H1 (cell line): ENCODE measurements around the gene HHIP. TPM values are rescaled to one million over a fixed set of nuclear protein-coding genes. Genes with fewer than 3 reads are reported as not detected.

Experiments used
- CTCF ChIA-PET: fragments of 300-600 bp; sonication (Branson Sonifier 250); formaldehyde crosslinking; loops from one replicate; lab custom pipeline; 2021; ENCODE audit not compliant: partially characterized antibody; lab: Charles Lee
- POLR2A ChIA-PET: fragments of 300-600 bp; sonication (Branson Sonifier 250); formaldehyde crosslinking; loops from one replicate; lab custom pipeline; 2021; ENCODE audit warnings: inconsistent platforms; ENCODE audit not compliant: partially characterized antibody; lab: Charles Lee
- DNase-seq, 2 experiments: peaks; one replicate each; pipeline versions ENCODE4 v3.0.0 to v3.0.0-alpha.2; 2010 to 2022; ENCODE audit warnings: low spot score in 2 of 2, low read depth in 1 of 2, mixed read lengths in 1 of 2
- FAIRE-seq: peaks from 2 replicates; lab custom pipeline; 2011; peaks lifted over from hg19 to GRCh38; lab: Jason Lieb, UNC
- H2AFZ ChIP-seq: 2 replicates; pipeline ENCODE4 v1.8.1; 2012; ENCODE audit warnings: low read length, inconsistent platforms
- H2AK5ac ChIP-seq: 2 replicates; pipeline ENCODE4 v1.6.1; 2013; ENCODE audit warnings: low read depth, low read length
- H2BK120ac ChIP-seq: replicated peaks from 2 replicates; pipeline ENCODE3; 2013; ENCODE audit warnings: low read depth, low read length, inconsistent platforms
- H2BK12ac ChIP-seq: 2 replicates; pipeline ENCODE4 v1.6.1; 2013; ENCODE audit warnings: low read depth, low read length
- H2BK15ac ChIP-seq: 2 replicates; pipeline ENCODE4 v1.6.1; 2013; ENCODE audit warnings: low read length
- H2BK20ac ChIP-seq: 2 replicates; pipeline ENCODE4 v1.6.1; 2013; ENCODE audit warnings: low read length
- H2BK5ac ChIP-seq: 2 replicates; pipeline ENCODE4 v1.6.1; 2013; ENCODE audit warnings: low read depth, low read length
- H3K14ac ChIP-seq: 2 replicates; pipeline ENCODE4 v1.6.1; 2013; ENCODE audit warnings: inconsistent platforms; ENCODE audit not compliant: insufficient read length
- H3K18ac ChIP-seq: 2 replicates; pipeline ENCODE4 v1.6.1; 2013; ENCODE audit warnings: low read length; ENCODE audit errors: extremely low read depth
- H3K23ac ChIP-seq: 2 replicates; pipeline ENCODE4 v1.6.1; 2013; ENCODE audit warnings: inconsistent platforms; ENCODE audit not compliant: insufficient read length
- H3K23me2 ChIP-seq: 2 replicates; pipeline ENCODE4 v1.6.1; 2013; ENCODE audit warnings: low read depth, low read length
- H3K27ac ChIP-seq: 2 replicates; pipeline ENCODE4 v1.6.1; 2011; ENCODE audit warnings: low read depth, low read length, inconsistent platforms
- H3K27me3 ChIP-seq, 4 experiments: replicated peaks in 1 of 4; 1 replicate in 1 of 4; 2 replicates in 3 of 4; pipeline versions ENCODE4 v1.6.1 to v1.8.1; 2011 to 2013; ENCODE audit warnings: low read length in 3 of 4, mild to moderate bottlenecking in 3 of 4, inconsistent platforms in 2 of 4, mixed read lengths in 2 of 4, moderate library complexity in 1 of 4; ENCODE audit not compliant: control insufficient read depth in 3 of 4, insufficient read depth in 3 of 4; ENCODE audit errors: extremely low read depth in 1 of 4
- H3K36me3 ChIP-seq, 4 experiments: 2 replicates each; pipeline versions ENCODE4 v1.6.1 to v1.8.1; 2011 to 2013; ENCODE audit warnings: mild to moderate bottlenecking in 4 of 4, low read length in 3 of 4, moderate library complexity in 2 of 4, control low read depth in 1 of 4, inconsistent platforms in 1 of 4; ENCODE audit not compliant: insufficient read depth in 4 of 4, control insufficient read depth in 2 of 4
- H3K4ac ChIP-seq: replicated peaks from 2 replicates; pipeline ENCODE3; 2013; ENCODE audit warnings: low read length, low read depth, mixed read lengths, inconsistent platforms; ENCODE audit not compliant: insufficient read length
- H3K4me1 ChIP-seq, 4 experiments: replicated peaks in 1 of 4; 1 replicate in 1 of 4; 2 replicates in 3 of 4; pipeline versions ENCODE4 v1.6.1 to v1.8.1; 2011 to 2013; ENCODE audit warnings: low read length in 3 of 4, inconsistent platforms in 2 of 4, mixed read lengths in 1 of 4; ENCODE audit not compliant: insufficient read depth in 4 of 4, control insufficient read depth in 3 of 4
- H3K4me2 ChIP-seq, 2 experiments: 2 replicates each; pipeline versions ENCODE4 v1.6.1 to v1.8.1; 2011 to 2013; ENCODE audit warnings: low read depth in 2 of 2, low read length in 2 of 2, control low read depth in 1 of 2, inconsistent platforms in 1 of 2, mild to moderate bottlenecking in 1 of 2; ENCODE audit not compliant: insufficient read depth in 1 of 2
- H3K4me3 ChIP-seq, 4 experiments: fragments of 200-600, 300-600 bp in 1 of 4; sonication (generic), shearing (Covaris generic), sonication (Bioruptor Twin) in 1 of 4; 2 replicates each; pipeline versions ENCODE4 v1.5.1 to v1.8.1; 2011 to 2016; ENCODE audit warnings: low read length in 4 of 4, low read depth in 3 of 4, control low read depth in 2 of 4, inconsistent platforms in 2 of 4, mild to moderate bottlenecking in 2 of 4, mixed read lengths in 1 of 4, moderate library complexity in 1 of 4; ENCODE audit not compliant: insufficient read depth in 2 of 4; ENCODE audit errors: extremely low read depth in 1 of 4
- H3K56ac ChIP-seq: replicated peaks from 2 replicates; pipeline ENCODE3; 2013; ENCODE audit warnings: low read depth, mild to moderate bottlenecking, mixed read lengths, low read length, inconsistent platforms; ENCODE audit not compliant: insufficient read length
- H3K79me1 ChIP-seq: 2 replicates; pipeline ENCODE4 v1.6.1; 2013; ENCODE audit warnings: low read depth, low read length, control low read depth
- H3K79me2 ChIP-seq, 2 experiments: 2 replicates each; pipeline versions ENCODE4 v1.6.1 to v1.8.1; 2012 to 2013; ENCODE audit warnings: low read length in 2 of 2, mild to moderate bottlenecking in 2 of 2, inconsistent platforms in 1 of 2; ENCODE audit not compliant: insufficient read depth in 2 of 2, control insufficient read depth in 1 of 2
- H3K9ac ChIP-seq, 4 experiments: replicated peaks in 1 of 4; 1 replicate in 1 of 4; 2 replicates in 3 of 4; pipeline versions ENCODE4 v1.6.1 to v1.8.1; 2011 to 2013; ENCODE audit warnings: low read depth in 3 of 4, low read length in 3 of 4, control low read depth in 2 of 4, mild to moderate bottlenecking in 2 of 4, moderate library complexity in 2 of 4, inconsistent platforms in 1 of 4; ENCODE audit errors: extremely low read depth in 1 of 4
- H3K9me3 ChIP-seq, 2 experiments: 2 replicates each; pipeline versions ENCODE4 v1.6.1 to v1.8.1; 2012 to 2013; ENCODE audit warnings: mild to moderate bottlenecking in 2 of 2, moderate library complexity in 2 of 2, control low read depth in 1 of 2, inconsistent platforms in 1 of 2, low read depth in 1 of 2, low read length in 1 of 2, mixed read lengths in 1 of 2; ENCODE audit not compliant: insufficient read depth in 2 of 2
- H4K20me1 ChIP-seq, 2 experiments: replicated peaks in 1 of 2; 2 replicates each; pipeline versions ENCODE3 to v1.8.1; 2011 to 2013; ENCODE audit warnings: inconsistent platforms in 2 of 2, low read length in 2 of 2, mild to moderate bottlenecking in 1 of 2; ENCODE audit not compliant: insufficient read depth in 2 of 2, control insufficient read depth in 1 of 2
- H4K5ac ChIP-seq: 2 replicates; pipeline ENCODE4 v1.6.1; 2013; ENCODE audit warnings: low read length, low read depth, mixed read lengths, inconsistent platforms; ENCODE audit not compliant: insufficient read length
- H4K8ac ChIP-seq: 2 replicates; pipeline ENCODE4 v1.8.0; 2013; ENCODE audit warnings: mild to moderate bottlenecking, moderate library complexity, low read length, inconsistent platforms; ENCODE audit not compliant: insufficient read depth; ENCODE audit errors: extremely low read depth
- H4K91ac ChIP-seq: replicated peaks from 2 replicates; pipeline ENCODE3; 2013; ENCODE audit warnings: low read length, mixed read lengths, inconsistent platforms; ENCODE audit not compliant: insufficient read length
- BCL11A ChIP-seq, 2 experiments: IDR thresholded peaks; one replicate each; pipeline ENCODE4 v1.6.1; 2011; ENCODE audit warnings: low read depth in 2 of 2, low read length in 2 of 2, mild to moderate bottlenecking in 2 of 2
- EGR1 ChIP-seq: IDR thresholded peaks from 2 replicates; pipeline ENCODE4 v1.6.1; 2011; ENCODE audit warnings: low read depth, low read length, borderline replicate concordance
- GTF2F1 ChIP-seq: IDR thresholded peaks from 2 replicates; pipeline ENCODE4 v1.6.1; 2012; ENCODE audit warnings: low read depth, low read length, improper control_type of control experiment, borderline replicate concordance
- KDM4A ChIP-seq: IDR thresholded peaks from one replicate; pipeline ENCODE4 v1.7.1; 2012; ENCODE audit warnings: low read depth, mild to moderate bottlenecking, moderate library complexity, low read length, inconsistent platforms; ENCODE audit not compliant: severe bottlenecking
- POU5F1 ChIP-seq: IDR thresholded peaks from 2 replicates; pipeline ENCODE4 v1.6.1; 2011; ENCODE audit warnings: low read depth, mild to moderate bottlenecking, low read length, moderate library complexity
- RNF2 ChIP-seq: fragments of 200-900, 300-1000 bp; sonication (generic); IDR thresholded peaks from 2 replicates; pipeline ENCODE4 v1.7.1; 2016; ENCODE audit warnings: borderline replicate concordance, low read depth, mild to moderate bottlenecking, antibody characterized with exemption, low read length; ENCODE audit not compliant: poor library complexity, severe bottlenecking; ENCODE audit errors: missing control alignments
- SIX5 ChIP-seq: IDR thresholded peaks from 2 replicates; pipeline ENCODE4 v1.6.1; 2011; ENCODE audit warnings: mild to moderate bottlenecking, low read depth, low read length
- SP2 ChIP-seq: IDR thresholded peaks from 2 replicates; pipeline ENCODE4 v1.6.1; 2012; ENCODE audit warnings: mild to moderate bottlenecking, low read length, inconsistent platforms
- WGBS, 2 experiments: shearing (Covaris generic) in 1 of 2; methylation state at CpG; one replicate each; pipeline versions ENCODE4 v1.1.6 to v1.1.7; 2013 to 2015; ENCODE audit warnings: low lambda C conversion rate in 2 of 2, mixed read lengths in 2 of 2, inconsistent platforms in 1 of 2, low coverage in 1 of 2, missing lambda C conversion rate in 1 of 2; ENCODE audit not compliant: insufficient replicate concordance in 2 of 2, insufficient coverage in 1 of 2, insufficient read length in 1 of 2; ENCODE audit errors: extremely low coverage in 1 of 2, missing lambda C conversion rate in 1 of 2; 5-methylcytosine and 5-hydroxymethylcytosine counted together
- polyA plus RNA-seq, 7 experiments: library from polyadenylated mRNA; depleted of rRNA in 3 of 7; stranded (reverse) in 5 of 7; unstranded in 2 of 7; fragments of >200 nt in 5 of 7; fragments of 200-250 nt in 2 of 7; gene quantifications; 1 replicate in 5 of 7; 2 replicates in 1 of 7; 4 replicates in 1 of 7; pipeline versions ENCODE4 v1.2.1 to v1.2.3, GENCODE V29; 2011 to 2013; ENCODE audit warnings: missing spikeins in 2 of 7, mixed read lengths in 2 of 7
- total RNA-seq: library from RNA; stranded (reverse); fragmentation: NEBNext Ultra II Directional; extraction: Animal tissue kit (Norgen Biotek cat#: 25700); gene quantifications from 2 replicates; pipeline ENCODE4 v1.2.1, GENCODE V29; 2021
- TF ChIP-seq, protein P1 (sequence below): IDR thresholded peaks from 2 replicates; pipeline ENCODE4 v1.6.1; 2012; ENCODE audit warnings: inconsistent platforms

Gene HHIP
- total and polyA plus RNA-seq, 2 of the 8 experiments (the other 6 are each of a cell fraction or from before 2014, with no cell fraction given) = 0.05 to 1.3 TPM

DNA sequence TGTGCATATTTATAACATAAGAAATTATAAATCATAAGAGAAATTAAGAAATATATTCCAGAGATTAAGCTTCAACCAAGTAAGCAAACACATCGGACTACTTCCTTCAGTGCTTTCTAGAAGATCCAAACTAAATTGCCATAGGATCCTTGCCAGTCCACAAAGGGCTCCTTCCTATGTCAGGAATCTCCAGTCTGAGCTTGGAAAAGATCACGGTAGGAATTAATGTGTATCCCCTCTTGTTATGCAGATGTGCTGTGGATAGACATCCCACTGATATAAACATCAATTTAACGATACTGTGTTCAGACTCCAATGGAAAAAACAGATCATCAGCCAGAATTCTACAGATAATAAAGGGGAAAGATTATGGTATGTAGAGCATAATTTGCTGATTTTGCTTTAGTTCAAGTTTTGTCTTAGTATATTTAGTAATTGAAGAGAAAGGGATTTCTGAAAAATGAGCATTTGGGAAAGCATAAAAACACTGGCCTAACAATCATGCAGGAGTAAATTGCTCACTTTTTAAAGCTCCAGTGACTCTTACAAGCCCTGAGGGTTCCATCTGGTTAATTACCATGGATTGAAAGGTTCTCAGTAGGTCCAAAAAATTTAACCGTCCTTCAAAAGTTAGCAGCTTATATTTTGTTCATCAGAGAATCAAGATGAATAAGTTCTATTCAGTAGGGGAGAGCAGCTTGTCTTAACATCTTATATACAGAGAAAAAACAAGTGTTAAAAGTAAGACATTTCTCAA is 65.9 kb downstream of the HHIP start:
- ChIA-PET POLR2A (interaction anchor here (0.6 kb wide), 1 partner anchor 25 kb away, joined by 3 read pairs; no protein-coding TSS in a partner anchor), CTCF (interaction anchor here (0.8 to 1.5 kb wide), 3 partner anchors 11 to 100 kb away, joined by 4 read pairs; no protein-coding TSS in a partner anchor)
- H3K23ac ChIP-seq = no peak overlapping the region
- no peaks in the 10 kb centered on the region for H3K36me3 ChIP-seq
- no peak overlapping the region for H2BK5ac ChIP-seq
- no peak overlapping the region for H2AK5ac ChIP-seq
- no peaks in the 10 kb centered on the region for H3K27me3 ChIP-seq
- H3K18ac ChIP-seq = no peak overlapping the region
- no peak overlapping the region for H4K5ac ChIP-seq
- no peaks in the 10 kb centered on the region for H3K79me2 ChIP-seq
- no peak overlapping the region for H2BK12ac ChIP-seq
- H3K9ac ChIP-seq = no peak overlapping the region
- no peak overlapping the region for H2AFZ ChIP-seq
- FAIRE-seq = no peak
- no peak overlapping the region for H3K27ac ChIP-seq
- no peak overlapping the region for H2BK120ac ChIP-seq
- no peak overlapping the region for H3K14ac ChIP-seq
- H3K4me1 ChIP-seq = no peaks in the 10 kb centered on the region
- no peak overlapping the region for H3K56ac ChIP-seq
- DNase-seq = no peak
- no peaks in the 10 kb centered on the region for H4K20me1 ChIP-seq
- no peak overlapping the region for H3K4me3 ChIP-seq
- H4K91ac ChIP-seq = no peak overlapping the region
- no peaks in the 10 kb centered on the region for H3K79me1 ChIP-seq
- H3K23me2 ChIP-seq = no peaks in the 10 kb centered on the region
- H4K8ac ChIP-seq = no peak overlapping the region
- no peak overlapping the region for H3K4ac ChIP-seq
- no peaks in the 10 kb centered on the region for H3K9me3 ChIP-seq
- WGBS, 2 experiments = 93% methylated on average over 4 of the region's 4 CpGs; no CpG with 5 or more reads in 1 of the 2 experiments
- H2BK15ac ChIP-seq = no peak overlapping the region
- no peak overlapping the region for H3K4me2 ChIP-seq
- H2BK20ac ChIP-seq = no peak overlapping the region
- TF ChIP-seq RNF2 = no peak
- TF ChIP-seq SIX5 = no peak
- TF ChIP-seq, protein P1, sequence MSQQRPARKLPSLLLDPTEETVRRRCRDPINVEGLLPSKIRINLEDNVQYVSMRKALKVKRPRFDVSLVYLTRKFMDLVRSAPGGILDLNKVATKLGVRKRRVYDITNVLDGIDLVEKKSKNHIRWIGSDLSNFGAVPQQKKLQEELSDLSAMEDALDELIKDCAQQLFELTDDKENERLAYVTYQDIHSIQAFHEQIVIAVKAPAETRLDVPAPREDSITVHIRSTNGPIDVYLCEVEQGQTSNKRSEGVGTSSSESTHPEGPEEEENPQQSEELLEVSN = no peak
- TF ChIP-seq EGR1 = no peak
- TF ChIP-seq KDM4A = no peak
- no peak for TF ChIP-seq SP2
- no peak for TF ChIP-seq BCL11A (IDR thresholded peaks at IDR 0.05; ENCODE audit: low read depth in 2 of 2, low read length in 2 of 2)
- no peak for TF ChIP-seq GTF2F1
- no peak for TF ChIP-seq POU5F1
